ENCODE measurements around the gene ACYP2.

Gene ACYP2

DNA sequence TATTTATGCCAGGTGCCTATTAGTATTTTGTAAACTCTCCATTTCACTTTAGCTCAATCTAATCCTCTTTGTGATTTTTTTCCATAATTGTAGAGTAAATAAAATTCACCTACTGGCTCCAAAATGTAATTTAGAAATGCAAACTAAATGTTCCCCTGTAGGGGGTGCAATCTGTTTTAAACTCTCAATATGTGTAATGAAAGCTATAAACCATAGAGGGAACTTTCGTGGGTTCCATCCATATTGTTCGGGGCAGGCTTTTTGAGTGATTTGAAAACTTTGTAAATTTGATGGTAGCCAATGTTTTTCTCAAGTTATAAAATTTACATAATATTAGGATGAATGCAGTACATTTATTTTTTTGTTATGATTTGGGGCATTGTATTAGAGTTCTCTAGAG lies 91.2 kb downstream of the ACYP2 start:
- H3K4me1 Mint-ChIP-seq, result no peaks in the 10 kb centered on the region
- H3K9me3 Mint-ChIP-seq, result no peaks in the 10 kb centered on the region
- no peaks in the 10 kb centered on the region for H3K36me3 Mint-ChIP-seq
- no peak overlapping the region for H3K27ac Mint-ChIP-seq
- no peak for DNase-seq
- H3K27me3 Mint-ChIP-seq, result no peaks in the 10 kb centered on the region
- no peak overlapping the region for H3K4me3 Mint-ChIP-seq
- CTCF ChIA-PET, result interaction anchor here (0.6 to 1.1 kb wide), 3 partner anchors 16 to 669 kb away, joined by 3 to 4 read pairs (median 3); no protein-coding TSS in a partner anchor

DNA sequence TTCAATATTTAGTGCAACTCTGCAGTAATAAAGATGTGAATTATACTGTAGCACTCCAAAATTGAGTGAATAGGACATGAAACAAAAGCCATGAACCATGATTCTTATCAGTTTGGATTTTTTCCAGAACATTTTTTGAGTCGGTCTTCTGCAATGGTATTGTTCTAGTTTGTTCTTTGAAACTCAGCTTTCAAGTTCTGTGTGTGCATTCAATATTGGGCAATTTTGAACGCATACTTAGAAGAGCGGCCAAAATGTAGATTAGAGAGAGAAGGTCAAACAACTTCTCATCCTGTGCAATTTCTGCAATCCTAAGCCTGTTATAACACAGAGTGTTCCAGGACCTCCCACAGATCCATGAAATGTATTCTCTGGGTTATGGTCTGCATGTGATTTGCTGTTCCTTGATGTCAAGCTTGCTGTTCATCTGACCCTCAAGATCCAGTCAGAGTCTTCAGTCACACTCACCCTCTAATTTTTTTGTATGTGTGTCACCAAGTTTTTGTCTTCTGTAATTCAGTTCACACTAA lies 92.3 kb downstream of the ACYP2 start:
- Mint-ChIP-seq H3K4me3 (no peak overlapping the region), H3K27me3 (no peaks in the 10 kb centered on the region), H3K9me3 (no peaks in the 10 kb centered on the region), H3K36me3 (no peaks in the 10 kb centered on the region), H3K27ac (no peak overlapping the region), H3K4me1 (no peaks in the 10 kb centered on the region)
- DNase-seq, result no peak
- CTCF ChIA-PET, result interaction anchor here (1.3 kb wide), 1 partner anchor 46 kb away, joined by 3 read pairs; no protein-coding TSS in a partner anchor

GRCh38 chr2:54208364-54209240 lies 93.2 kb downstream of the ACYP2 start:
- H3K4me3 Mint-ChIP-seq, result no peak overlapping the region
- no peaks in the 10 kb centered on the region for H3K27me3 Mint-ChIP-seq
- no peak overlapping the region for H3K27ac Mint-ChIP-seq
- no peaks in the 10 kb centered on the region for H3K36me3 Mint-ChIP-seq
- DNase-seq, result no peak
- H3K4me1 Mint-ChIP-seq, result no peaks in the 10 kb centered on the region
- H3K9me3 Mint-ChIP-seq, result no peaks in the 10 kb centered on the region
- CTCF ChIA-PET, result interaction anchor here (1.3 kb wide), 1 partner anchor 47 kb away, joined by 3 read pairs; no protein-coding TSS in a partner anchor

DNA sequence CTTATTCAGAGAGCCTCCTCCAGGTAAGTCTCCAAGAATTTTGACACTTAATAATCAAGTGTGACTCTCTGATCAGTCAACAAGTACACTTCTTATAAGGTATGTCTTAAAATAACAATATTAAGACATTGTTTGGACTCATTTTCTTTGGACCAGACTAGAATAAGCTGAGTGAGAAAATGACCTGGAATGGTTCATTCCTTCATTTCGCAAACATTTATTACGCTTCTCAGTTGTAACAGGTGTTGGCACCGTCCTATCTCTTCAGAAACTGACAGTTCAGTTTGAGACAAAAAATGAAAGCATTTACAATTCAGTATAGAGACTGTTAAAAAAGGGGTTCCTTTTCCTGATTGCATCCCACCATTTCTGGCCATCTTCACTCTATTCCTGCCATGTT lies 94.0 kb downstream of the ACYP2 start:
- H3K4me1 Mint-ChIP-seq, result no peaks in the 10 kb centered on the region
- H3K27me3 Mint-ChIP-seq, result no peaks in the 10 kb centered on the region
- no peak overlapping the region for H3K4me3 Mint-ChIP-seq
- no peak for DNase-seq
- H3K36me3 Mint-ChIP-seq, result no peaks in the 10 kb centered on the region
- H3K27ac Mint-ChIP-seq, result no peak overlapping the region
- peaks cover 4% of the 10 kb centered on the region for H3K9me3 Mint-ChIP-seq
- CTCF ChIA-PET, result no interaction called here

GRCh38 chr2:54212456-54212855 lies 97.0 kb downstream of the ACYP2 start:
- Mint-ChIP-seq H3K9me3 (peaks cover 11% of the 10 kb centered on the region), H3K36me3 (no peaks in the 10 kb centered on the region), H3K4me3 (no peak overlapping the region), H3K4me1 (no peaks in the 10 kb centered on the region), H3K27ac (no peak overlapping the region), H3K27me3 (no peaks in the 10 kb centered on the region)
- CTCF ChIA-PET, result interaction anchor here (1.1 kb wide), 1 partner anchor 17 kb away, joined by 4 read pairs; no protein-coding TSS in a partner anchor
- no peak for DNase-seq

DNA sequence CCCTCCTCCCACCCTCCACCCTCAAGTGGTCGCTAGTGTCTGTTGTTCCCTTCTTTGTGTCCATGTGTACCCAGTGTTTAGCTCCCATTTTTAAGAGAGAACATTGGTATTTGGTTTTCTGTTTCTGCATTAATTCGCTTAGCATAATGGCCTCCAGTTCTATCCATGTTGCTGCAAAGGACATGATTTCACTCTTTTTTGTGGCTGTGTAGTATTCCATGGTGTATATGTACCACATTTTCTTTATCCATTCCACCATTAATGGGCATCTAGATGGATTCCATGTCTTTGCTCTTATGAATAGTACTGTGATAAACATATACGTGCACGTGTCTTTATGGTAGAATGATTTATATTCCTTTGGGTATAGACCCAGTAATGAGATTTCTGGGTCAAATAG lies 97.7 kb downstream of the ACYP2 start:
- H3K9me3 Mint-ChIP-seq, result peaks cover 11% of the 10 kb centered on the region
- no peaks in the 10 kb centered on the region for H3K4me1 Mint-ChIP-seq
- CTCF ChIA-PET, result no interaction called here
- H3K27ac Mint-ChIP-seq, result no peak overlapping the region
- H3K27me3 Mint-ChIP-seq, result no peaks in the 10 kb centered on the region
- H3K4me3 Mint-ChIP-seq, result no peak overlapping the region
- no peaks in the 10 kb centered on the region for H3K36me3 Mint-ChIP-seq
- DNase-seq, result no peak

DNA sequence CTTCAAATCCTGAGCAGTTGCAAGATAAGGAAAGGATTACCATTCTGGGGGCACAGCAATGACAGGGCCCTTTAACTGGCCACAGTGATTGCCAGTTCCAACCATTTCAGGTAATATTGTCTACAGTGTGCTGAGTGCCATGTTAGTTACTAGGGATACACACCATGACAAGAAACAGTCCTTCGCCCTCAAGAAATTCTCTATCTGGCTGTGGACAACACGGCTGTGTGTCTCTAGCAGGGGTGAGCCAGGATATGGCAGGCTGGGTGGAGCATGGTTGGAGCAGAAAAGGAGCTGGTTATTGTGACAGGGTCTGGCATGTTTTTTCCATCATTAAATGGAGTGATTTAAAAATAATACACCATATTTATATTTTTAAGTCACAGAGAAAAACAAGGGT lies 109.6 kb downstream of the ACYP2 start:
- Mint-ChIP-seq H3K4me3 (no peak overlapping the region), H3K4me1 (no peaks in the 10 kb centered on the region), H3K36me3 (no peaks in the 10 kb centered on the region), H3K9me3 (no peaks in the 10 kb centered on the region), H3K27me3 (no peaks in the 10 kb centered on the region), H3K27ac (no peak overlapping the region)
- CTCF ChIA-PET, result no interaction called here
- no peak for DNase-seq

DNA sequence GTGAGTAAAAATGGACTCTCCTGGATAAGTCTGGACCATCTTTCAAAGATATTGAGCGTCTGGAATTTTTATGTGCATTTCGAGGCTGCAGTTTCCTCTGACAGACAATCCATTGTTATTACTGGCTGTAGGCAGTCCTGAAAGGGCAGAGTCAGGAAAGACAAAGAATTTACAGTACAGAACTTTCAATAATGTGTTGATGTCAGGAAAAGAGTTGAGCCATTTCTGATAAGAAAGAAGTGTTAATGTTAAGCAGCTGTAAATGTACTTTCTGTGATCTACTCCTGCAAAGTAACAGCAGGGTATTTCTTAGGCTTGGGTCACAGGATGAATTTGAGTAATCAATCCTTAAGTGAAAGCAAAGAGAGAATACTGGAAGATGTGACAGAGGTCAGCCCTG lies 110.8 kb downstream of the ACYP2 start:
- Mint-ChIP-seq H3K9me3 (no peaks in the 10 kb centered on the region), H3K4me1 (no peaks in the 10 kb centered on the region), H3K4me3 (no peak overlapping the region), H3K36me3 (no peaks in the 10 kb centered on the region), H3K27ac (no peak overlapping the region), H3K27me3 (no peaks in the 10 kb centered on the region)
- DNase-seq, result no peak
- CTCF ChIA-PET, result no interaction called here

GRCh38 chr2:54227798-54228197 lies 112.4 kb downstream of the ACYP2 start:
- CTCF ChIA-PET, result no interaction called here
- no peak overlapping the region for H3K27ac Mint-ChIP-seq
- H3K4me3 Mint-ChIP-seq, result no peak overlapping the region
- no peaks in the 10 kb centered on the region for H3K36me3 Mint-ChIP-seq
- no peak for DNase-seq
- no peaks in the 10 kb centered on the region for H3K27me3 Mint-ChIP-seq
- H3K4me1 Mint-ChIP-seq, result no peaks in the 10 kb centered on the region
- peaks cover 2% of the 10 kb centered on the region for H3K9me3 Mint-ChIP-seq

- H3K36me3 Mint-ChIP-seq, result no peaks in the 10 kb centered on the region
Observed at GRCh38 chr2:54228945-54229344, 113.5 kb downstream of the ACYP2 start.

DNA sequence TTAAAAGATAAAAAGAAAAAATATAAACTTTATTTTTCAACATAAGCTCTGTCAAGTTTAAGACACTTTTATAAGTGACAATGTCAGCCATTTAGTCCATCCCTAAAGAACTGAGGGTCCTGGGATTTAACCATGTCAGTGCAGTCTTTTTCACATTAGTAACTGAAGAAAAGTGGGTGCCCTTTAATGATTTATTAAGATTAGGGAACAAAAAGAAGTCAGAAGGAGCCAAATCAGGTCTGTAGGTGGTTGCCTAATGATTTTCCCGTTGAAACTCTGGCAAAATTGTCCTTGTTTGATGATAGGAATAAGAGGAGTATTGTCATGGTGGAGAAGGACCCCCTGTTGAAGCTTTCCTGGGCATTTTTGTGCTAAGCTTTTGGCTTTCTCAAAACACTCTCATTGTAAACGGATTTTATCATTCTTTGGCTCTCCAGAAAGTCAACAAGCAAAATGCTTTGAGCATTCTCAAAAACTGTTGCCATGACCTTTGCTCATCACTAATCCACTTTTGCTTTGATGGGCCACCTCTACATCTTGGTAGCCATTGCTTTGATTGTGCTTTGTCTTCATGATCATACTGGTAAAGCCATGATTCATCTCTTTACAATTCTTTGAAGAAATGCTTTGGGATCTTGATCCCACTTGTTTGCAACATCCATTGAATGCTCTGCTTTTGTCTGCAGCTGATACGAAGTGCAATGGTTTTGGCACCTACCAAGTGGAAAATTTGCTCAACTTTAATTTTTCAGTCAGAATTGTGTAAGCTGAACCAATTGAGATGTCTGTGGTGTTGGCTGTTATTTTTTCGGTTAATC lies 118.6 kb downstream of the ACYP2 start:
- H3K9me3 Mint-ChIP-seq, result peaks cover 7% of the 10 kb centered on the region
- no peaks in the 10 kb centered on the region for H3K27me3 Mint-ChIP-seq
- CTCF ChIA-PET, result no interaction called here
- no peak for DNase-seq
- no peaks in the 10 kb centered on the region for H3K36me3 Mint-ChIP-seq
- H3K4me3 Mint-ChIP-seq, result no peak overlapping the region
- no peaks in the 10 kb centered on the region for H3K4me1 Mint-ChIP-seq
- no peak overlapping the region for H3K27ac Mint-ChIP-seq

More at GRCh38 chr2:54228945-54229344, 113.5 kb downstream of the ACYP2 start:
- H3K27me3 Mint-ChIP-seq, result no peaks in the 10 kb centered on the region
- H3K4me1 Mint-ChIP-seq, result no peaks in the 10 kb centered on the region
- H3K9me3 Mint-ChIP-seq, result peaks cover 2% of the 10 kb centered on the region
- H3K27ac Mint-ChIP-seq, result no peak overlapping the region
- CTCF ChIA-PET, result no interaction called here
- H3K4me3 Mint-ChIP-seq, result no peak overlapping the region
- DNase-seq, result no peak

GRCh38 chr2:54237428-54237827 lies 122.0 kb downstream of the ACYP2 start:
- Mint-ChIP-seq H3K9me3 (peaks cover 7% of the 10 kb centered on the region), H3K4me1 (no peaks in the 10 kb centered on the region), H3K36me3 (no peaks in the 10 kb centered on the region), H3K27me3 (no peaks in the 10 kb centered on the region), H3K27ac (no peak overlapping the region), H3K4me3 (no peak overlapping the region)
- DNase-seq, result no peak
- CTCF ChIA-PET, result no interaction called here

DNA sequence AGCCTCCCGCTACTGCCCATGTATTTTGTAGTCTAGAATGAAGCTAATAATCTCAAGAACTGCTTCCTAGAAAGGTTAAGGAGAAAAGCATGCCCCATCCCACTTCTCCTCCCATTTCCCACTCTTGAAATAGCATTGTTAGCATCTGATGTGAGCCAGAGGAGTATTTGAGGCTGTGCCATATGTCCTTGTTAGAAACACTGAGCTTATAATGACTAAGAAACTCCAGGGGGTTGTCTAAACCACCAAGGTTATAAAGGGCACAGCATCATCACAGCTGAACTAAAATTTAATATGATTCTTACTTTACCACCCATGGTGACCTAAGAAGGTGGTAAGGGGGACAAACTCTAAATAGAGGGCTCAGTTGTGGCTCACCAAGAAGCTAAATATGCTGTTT lies 124.0 kb downstream of the ACYP2 start:
- DNase-seq, result no peak
- no peak overlapping the region for H3K27ac Mint-ChIP-seq
- H3K4me1 Mint-ChIP-seq, result no peaks in the 10 kb centered on the region
- H3K4me3 Mint-ChIP-seq, result no peak overlapping the region
- CTCF ChIA-PET, result no interaction called here
- no peaks in the 10 kb centered on the region for H3K36me3 Mint-ChIP-seq
- peaks cover 4% of the 10 kb centered on the region for H3K9me3 Mint-ChIP-seq
- H3K27me3 Mint-ChIP-seq, result no peaks in the 10 kb centered on the region

DNA sequence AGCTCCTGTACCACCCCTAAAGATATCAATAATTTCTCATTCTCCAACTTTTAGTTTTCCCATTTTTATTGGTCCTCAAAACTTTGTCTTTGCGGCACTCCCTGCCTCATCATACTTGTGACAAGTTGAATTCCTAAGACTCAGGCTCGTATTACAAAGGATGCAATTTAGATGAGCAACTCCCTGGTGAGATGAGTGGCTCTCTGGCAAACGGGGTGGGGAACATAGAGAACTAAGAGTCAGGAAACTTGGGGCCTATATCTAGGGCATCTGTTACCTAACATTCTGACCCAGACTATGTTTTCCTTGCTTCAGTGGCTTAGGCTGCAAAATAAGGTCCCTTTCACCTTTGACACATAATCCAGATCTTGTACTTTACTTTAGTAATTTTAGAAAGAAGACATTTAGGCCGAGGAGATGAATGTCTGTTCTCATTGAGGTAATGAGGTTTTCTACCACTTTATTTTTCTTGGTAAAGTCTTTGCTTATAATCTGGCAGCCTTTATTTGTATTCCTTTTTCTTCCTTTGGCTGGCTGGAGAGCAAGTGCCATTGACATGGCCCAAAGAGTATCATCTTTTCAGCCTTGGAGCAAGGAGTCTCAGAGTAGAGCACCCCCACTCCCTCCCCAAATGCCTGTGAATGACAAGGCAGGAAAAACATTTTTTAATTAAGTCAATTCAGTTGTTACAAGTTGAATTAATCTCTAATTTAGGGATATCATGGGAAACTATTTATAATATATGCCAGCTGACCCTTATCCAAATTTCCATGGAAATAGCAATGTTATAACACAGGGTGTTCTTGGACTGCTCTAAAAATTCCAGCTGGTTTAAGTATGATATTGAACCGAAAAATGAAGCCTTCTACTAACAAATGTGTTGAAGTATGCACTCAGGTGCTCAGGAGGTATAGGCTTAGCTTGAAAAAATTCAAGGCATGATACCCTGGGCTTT lies 125.4 kb downstream of the ACYP2 start:
- H3K9me3 Mint-ChIP-seq, result peaks cover 4% of the 10 kb centered on the region
- no peaks in the 10 kb centered on the region for H3K27me3 Mint-ChIP-seq
- H3K4me1 Mint-ChIP-seq, result no peaks in the 10 kb centered on the region
- CTCF ChIA-PET, result no interaction called here
- no peak for DNase-seq
- H3K36me3 Mint-ChIP-seq, result no peaks in the 10 kb centered on the region
- H3K27ac Mint-ChIP-seq, result no peak overlapping the region
- H3K4me3 Mint-ChIP-seq, result no peak overlapping the region

All from activated naive CD4-positive, alpha-beta T cell treated with anti-CD3 and anti-CD28 coated beads, Interleukin-2, amount 10 ng/mL, durations not matched to agents 7 days and 5 days (primary cell).